OCI-M1 (cell line): ENCODE data around the gene OOSP4B.

ENCODE experiments used
- DNase-seq: peaks from one replicate; lab custom pipeline; 2025; lab: John Stamatoyannopoulos, UW

OOSP4B gene

GRCh38 chr11:60059521-60060240 lies 42.7 kb downstream of the OOSP4B start:
- no peak for DNase-seq

- DNase-seq = peak; percentile 91
Measured at GRCh38 chr11:60064111-60064510, 47.1 kb downstream of the OOSP4B start.

- no peak for DNase-seq
Measured at GRCh38 chr11:60065801-60066200, 48.8 kb downstream of the OOSP4B start.

- DNase-seq = peak; percentile 30
Measured at GRCh38 chr11:60069450-60069849, 52.5 kb downstream of the OOSP4B start.

GRCh38 chr11:60071644-60072043 lies 54.7 kb downstream of the OOSP4B start:
- DNase-seq = peak; percentile 30

GRCh38 chr11:60077216-60077817 lies 60.3 kb downstream of the OOSP4B start:
- DNase-seq = peak; percentile 42

- peak; percentile 75 for DNase-seq
Measured at GRCh38 chr11:60077981-60078380, 61.0 kb downstream of the OOSP4B start.

- peak; percentile 93 for DNase-seq
Measured at GRCh38 chr11:60078745-60079144, 61.8 kb downstream of the OOSP4B start.

- DNase-seq = peak; percentile 56
Measured at GRCh38 chr11:60080535-60080934, 63.6 kb downstream of the OOSP4B start.
